Ascending aorta (tissue), 2 donors: ENCODE results near the gene METTL22. TPM values are rescaled to one million over a fixed set of nuclear protein-coding genes. Genes with fewer than 3 reads are reported as not detected.
"Not testable (repeated sequence)": the region's sequence is repeated elsewhere in the genome, so short reads cannot be mapped to it uniquely, and the experiment has no call there.

Source experiments
- DNase-seq, 2 donors: peaks; one replicate each; pipeline ENCODE4 v3.0.0-alpha.2; 2019; ENCODE audit warnings: low spot score in 2 of 2
- H3K27ac ChIP-seq, 2 donors: fragments of 200-600 bp; sonication (generic); one replicate each; pipeline ENCODE4 v1.5.1; 2016 to 2017; ENCODE audit warnings: mild to moderate bottlenecking in 1 of 2
- H3K27me3 ChIP-seq: fragments of 200-600 bp; sonication (generic); one replicate; pipeline ENCODE4 v1.5.1; 2017
- H3K36me3 ChIP-seq, 2 donors: fragments of 200-600 bp; sonication (generic); one replicate each; pipeline ENCODE4 v1.5.1; 2016
- H3K4me1 ChIP-seq, 2 donors: fragments of 200-600 bp; sonication (generic); one replicate each; pipeline ENCODE4 v1.5.1; 2016 to 2017; ENCODE audit warnings: mild to moderate bottlenecking in 1 of 2
- H3K4me3 ChIP-seq, 2 donors: fragments of 200-600 bp; sonication (generic); one replicate each; pipeline ENCODE4 v1.5.1; 2016 to 2017; ENCODE audit warnings: mild to moderate bottlenecking in 1 of 2
- H3K9me3 ChIP-seq, 2 donors: fragments of 200-600 bp; sonication (generic); one replicate each; pipeline ENCODE4 v1.5.1; 2016
- intact Hi-C: fragments of 100-400 bp; cut with DNase I; formaldehyde crosslinking; loops from one replicate; pipeline ENCODE4 v1.15.1; 2023
- total RNA-seq: library from RNA; depleted of rRNA; stranded (reverse); fragments of >200 nt; gene quantifications from one replicate; pipeline ENCODE4 v1.1.0, GENCODE V29; 2016
- TF ChIP-seq, protein P1 (sequence below), 3 experiments: fragments of 200-600 bp in 2 of 3; fragments of 450-650 bp in 1 of 3; sonication (generic) in 2 of 3; IDR thresholded peaks; one replicate each; pipeline ENCODE4 v1.5.1; 2016 to 2019; ENCODE audit warnings: antibody characterized with exemption in 3 of 3, mild to moderate bottlenecking in 1 of 3, moderate library complexity in 1 of 3

The METTL22 gene
- total RNA-seq, 1 donor from 2014 or later: 31.7 TPM

DNA sequence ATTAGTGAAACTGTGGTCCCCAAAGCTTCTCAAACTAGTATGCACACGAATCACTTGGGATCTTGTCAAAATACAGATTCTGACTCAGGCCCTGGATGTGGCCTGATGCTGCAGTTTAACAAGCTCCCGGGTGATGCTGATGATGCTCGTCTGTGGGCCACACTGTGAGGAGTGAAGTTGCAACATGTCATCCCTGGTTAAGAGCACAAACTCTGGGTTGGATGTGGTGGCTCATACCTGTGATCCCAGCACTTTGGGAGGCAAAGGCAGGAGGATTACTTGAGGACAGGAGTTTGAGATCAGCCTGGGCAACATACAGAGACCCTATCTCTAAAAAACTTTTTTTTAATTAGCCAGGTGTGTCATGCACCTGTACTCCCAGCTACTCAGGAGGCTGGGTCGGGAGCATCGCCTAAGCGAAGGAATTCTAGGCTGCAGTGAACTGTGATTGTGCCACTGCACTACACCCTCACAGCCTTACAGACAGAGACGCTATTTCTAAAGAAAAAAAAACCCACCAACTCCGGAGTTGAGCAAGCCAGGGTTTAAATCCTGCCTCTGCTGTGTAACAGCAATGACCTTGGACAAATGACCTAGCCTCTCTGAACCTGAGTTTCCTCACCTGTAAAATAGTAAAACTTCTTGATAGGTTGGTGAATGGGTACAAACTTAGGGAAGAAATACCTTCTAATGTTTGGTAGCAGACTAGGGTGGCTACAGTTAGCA lies 28.5 kb downstream of the METTL22 start:
- H3K27ac ChIP-seq: no peak overlapping the region
- intact Hi-C loops: no loop called here
- peaks cover 33 to 41% of the 10 kb centered on the region in 2 donors for H3K36me3 ChIP-seq
- no peaks in the 10 kb centered on the region for H3K27me3 ChIP-seq
- TF ChIP-seq, protein P1, sequence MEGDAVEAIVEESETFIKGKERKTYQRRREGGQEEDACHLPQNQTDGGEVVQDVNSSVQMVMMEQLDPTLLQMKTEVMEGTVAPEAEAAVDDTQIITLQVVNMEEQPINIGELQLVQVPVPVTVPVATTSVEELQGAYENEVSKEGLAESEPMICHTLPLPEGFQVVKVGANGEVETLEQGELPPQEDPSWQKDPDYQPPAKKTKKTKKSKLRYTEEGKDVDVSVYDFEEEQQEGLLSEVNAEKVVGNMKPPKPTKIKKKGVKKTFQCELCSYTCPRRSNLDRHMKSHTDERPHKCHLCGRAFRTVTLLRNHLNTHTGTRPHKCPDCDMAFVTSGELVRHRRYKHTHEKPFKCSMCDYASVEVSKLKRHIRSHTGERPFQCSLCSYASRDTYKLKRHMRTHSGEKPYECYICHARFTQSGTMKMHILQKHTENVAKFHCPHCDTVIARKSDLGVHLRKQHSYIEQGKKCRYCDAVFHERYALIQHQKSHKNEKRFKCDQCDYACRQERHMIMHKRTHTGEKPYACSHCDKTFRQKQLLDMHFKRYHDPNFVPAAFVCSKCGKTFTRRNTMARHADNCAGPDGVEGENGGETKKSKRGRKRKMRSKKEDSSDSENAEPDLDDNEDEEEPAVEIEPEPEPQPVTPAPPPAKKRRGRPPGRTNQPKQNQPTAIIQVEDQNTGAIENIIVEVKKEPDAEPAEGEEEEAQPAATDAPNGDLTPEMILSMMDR (IDR thresholded peaks at IDR 0.05): no peak
- no peaks in the 10 kb centered on the region for H3K4me1 ChIP-seq
- no peak overlapping the region for H3K4me3 ChIP-seq
- H3K9me3 ChIP-seq: no peaks in the 10 kb centered on the region
- no peak for DNase-seq

- H3K27me3 ChIP-seq, DNase-seq, H3K4me3 ChIP-seq, intact Hi-C loops, H3K4me1 ChIP-seq, H3K27ac ChIP-seq, H3K9me3 ChIP-seq: not testable (repeated sequence)
- TF ChIP-seq, protein P1 (IDR thresholded peaks at IDR 0.05): peak in 1 of 3 experiments; percentile 10
- H3K36me3 ChIP-seq: peaks cover 15 to 22% of the 10 kb centered on the region in 2 donors
Measured at GRCh38 chr16:8651958-8652357, 30.5 kb downstream of the METTL22 start.

- no peaks in the 10 kb centered on the region for H3K36me3 ChIP-seq
- no peak overlapping the region for H3K27ac ChIP-seq
- H3K9me3 ChIP-seq: no peaks in the 10 kb centered on the region
- intact Hi-C loops: loop anchor here (1.0 kb wide), 1 partner anchor 88 kb away; no protein-coding TSS in a partner anchor
- H3K27me3 ChIP-seq: no peaks in the 10 kb centered on the region
- TF ChIP-seq, protein P1 (IDR thresholded peaks at IDR 0.05): peak in 2 of 3 experiments; percentile 19 to 36
- DNase-seq: no peak
- H3K4me3 ChIP-seq: no peak overlapping the region
- H3K4me1 ChIP-seq: no peaks in the 10 kb centered on the region
Measured at GRCh38 chr16:8655184-8655717, 33.8 kb downstream of the METTL22 start.

DNA sequence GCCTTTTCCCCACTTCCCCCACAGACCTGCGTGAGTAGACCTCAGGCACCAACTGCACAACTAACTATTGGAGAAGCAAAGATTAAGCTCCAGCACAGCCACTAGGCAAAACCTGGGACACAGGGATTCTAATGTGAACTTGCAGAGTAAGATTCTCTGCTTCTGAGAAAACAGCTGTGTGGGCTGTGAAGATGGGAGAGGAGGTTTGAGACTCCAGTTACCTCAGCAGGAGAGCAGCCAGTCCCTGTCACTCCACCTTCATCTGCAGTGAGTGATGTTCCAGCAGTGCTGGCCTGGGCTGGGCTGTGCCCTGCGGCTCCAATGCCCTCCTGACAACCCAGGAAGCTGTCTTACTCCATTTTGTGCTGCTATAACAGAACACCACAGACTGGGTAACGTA lies 34.9 kb downstream of the METTL22 start:
- TF ChIP-seq, protein P1 (IDR thresholded peaks at IDR 0.05): no peak
- no peaks in the 10 kb centered on the region for H3K27me3 ChIP-seq
- intact Hi-C loops: no loop called here

DNA sequence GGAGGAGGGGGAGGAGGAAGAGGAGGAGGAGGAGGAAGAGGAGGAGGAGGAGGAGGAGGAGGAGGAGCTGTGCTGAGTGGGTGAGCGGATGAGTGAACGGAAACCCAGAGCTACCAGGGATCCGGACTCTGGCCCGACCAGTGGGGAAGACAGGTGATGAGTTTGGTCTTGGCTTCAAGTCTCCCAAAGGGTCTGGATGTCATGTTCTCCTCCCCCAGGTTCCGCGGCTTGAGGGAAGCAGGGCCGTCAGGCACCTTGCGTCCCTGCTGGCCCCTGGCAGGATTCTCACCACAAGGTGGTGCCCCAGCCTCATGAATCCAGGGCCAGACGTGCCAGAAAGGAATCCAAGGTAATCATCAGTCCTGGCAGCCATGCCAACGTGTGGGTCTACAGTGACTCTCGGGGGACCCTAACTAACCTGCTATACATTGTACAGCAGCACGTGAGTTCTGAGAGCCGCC lies 39.4 kb downstream of the METTL22 start:
- Histone ChIP-seq H3K4me1 (no peaks in the 10 kb centered on the region), H3K27ac (no peak overlapping the region), H3K27me3 (no peaks in the 10 kb centered on the region), H3K4me3 (no peak overlapping the region), H3K36me3 (peaks cover 7 to 11% of the 10 kb centered on the region in 2 donors), H3K9me3 (no peaks in the 10 kb centered on the region)
- TF ChIP-seq, protein P1 (IDR thresholded peaks at IDR 0.05): peak; percentile 39 to 59 (median 53)
- DNase-seq: no peak
- intact Hi-C loops: loop anchor here (1.0 kb wide), 1 partner anchor 220 kb away; no protein-coding TSS in a partner anchor

More for the DNA sequence above, 34.9 kb downstream of the METTL22 start:
- no peak overlapping the region for H3K27ac ChIP-seq
- no peaks in the 10 kb centered on the region for H3K4me1 ChIP-seq
- no peak overlapping the region for H3K4me3 ChIP-seq
- H3K9me3 ChIP-seq: no peaks in the 10 kb centered on the region
- H3K36me3 ChIP-seq: no peaks in the 10 kb centered on the region
- no peak for DNase-seq
